Neural progenitor cell (in vitro differentiated cells): ENCODE measurements around the gene ZBTB25. TPM values are rescaled to one million over a fixed set of nuclear protein-coding genes. Genes with fewer than 3 reads are reported as not detected.
A peak's percentile ranks its signal among the peaks of the same experiment; 100 is the strongest.

Experiments used
- DNase-seq: peaks from one replicate; pipeline ENCODE4 v3.0.0-alpha.2; 2016; ENCODE audit warnings: low spot score
- H2AFZ ChIP-seq: fragments of 200-600 bp; sonication (generic); replicated peaks from 2 replicates; pipeline ENCODE4 v1.6.1; 2016; ENCODE audit warnings: antibody characterized with exemption
- H3F3A ChIP-seq: fragments of 200-600 bp; sonication (generic); 2 replicates; pipeline ENCODE4 v1.6.1; 2016; ENCODE audit warnings: antibody characterized with exemption, low read depth
- H3K27ac ChIP-seq: fragments of 200-600 bp; sonication (generic); 2 replicates; pipeline ENCODE4 v1.5.1; 2016; ENCODE audit warnings: mild to moderate bottlenecking
- H3K27me3 ChIP-seq: fragments of 200-600 bp; sonication (generic); 2 replicates; pipeline ENCODE4 v1.6.1; 2016; ENCODE audit warnings: mild to moderate bottlenecking, moderate library complexity
- H3K36me3 ChIP-seq: fragments of 200-600 bp; sonication (generic); 2 replicates; pipeline ENCODE4 v1.5.1; 2016
- H3K4me1 ChIP-seq: fragments of 200-600 bp; sonication (generic); 2 replicates; pipeline ENCODE4 v1.6.1; 2016; ENCODE audit warnings: mixed run types
- H3K4me2 ChIP-seq: fragments of 200-600 bp; sonication (generic); 2 replicates; pipeline ENCODE4 v1.6.1; 2016
- H3K4me3 ChIP-seq: fragments of 200-600 bp; sonication (generic); 2 replicates; pipeline ENCODE4 v1.5.1; 2016
- H3K79me2 ChIP-seq: fragments of 200-600 bp; sonication (generic); 2 replicates; pipeline ENCODE4 v1.6.1; 2016; ENCODE audit warnings: low read depth
- H3K9ac ChIP-seq: fragments of 200-600 bp; sonication (generic); 2 replicates; pipeline ENCODE4 v1.6.1; 2016
- H3K9me3 ChIP-seq: fragments of 200-600 bp; sonication (generic); 2 replicates; pipeline ENCODE4 v1.5.1; 2016; ENCODE audit warnings: low read depth
- H4K20me1 ChIP-seq: fragments of 200-600 bp; sonication (generic); 2 replicates; pipeline ENCODE4 v1.6.1; 2016; ENCODE audit warnings: low read depth
- H3K27ac Mint-ChIP-seq: 3 replicates; pipeline ENCODE4 v1.8.0; 2021; ENCODE audit warnings: mixed read lengths
- H3K27me3 Mint-ChIP-seq: 2 replicates; pipeline ENCODE4 v1.8.0; 2022; ENCODE audit warnings: low read depth, mild to moderate bottlenecking, inconsistent platforms, moderate library complexity, mixed read lengths; ENCODE audit not compliant: insufficient read depth
- H3K36me3 Mint-ChIP-seq: 3 replicates; pipeline ENCODE4 v1.8.0; 2021; ENCODE audit warnings: mixed read lengths
- H3K4me1 Mint-ChIP-seq: 3 replicates; pipeline ENCODE4 v1.8.0; 2021; ENCODE audit warnings: mixed read lengths
- H3K4me3 Mint-ChIP-seq: 3 replicates; pipeline ENCODE4 v1.8.0; 2021; ENCODE audit warnings: mild to moderate bottlenecking, moderate library complexity, mixed read lengths
- H3K9me3 Mint-ChIP-seq: 3 replicates; pipeline ENCODE4 v1.8.0; 2020; ENCODE audit warnings: mixed read lengths
- CTCF ChIP-seq: fragments of 200-600 bp; sonication (generic); IDR thresholded peaks from 2 replicates; pipeline ENCODE4 v1.5.1; 2017; ENCODE audit warnings: antibody characterized with exemption, mild to moderate bottlenecking
- EZH2 ChIP-seq: fragments of 200-600 bp; sonication (generic); IDR thresholded peaks from 2 replicates; pipeline ENCODE4 v1.6.1; 2017; ENCODE audit warnings: antibody characterized with exemption, mild to moderate bottlenecking, moderate library complexity
- EZH2phosphoT487 ChIP-seq: fragments of 200-600 bp; sonication (generic); IDR thresholded peaks from 2 replicates; pipeline ENCODE4 v1.6.1; 2017; ENCODE audit warnings: antibody characterized with exemption
- total RNA-seq: library from RNA; depleted of rRNA; stranded (reverse); fragments of >200 nt; gene quantifications from 2 replicates; pipeline ENCODE4 v1.2.3, GENCODE V29; 2015; ENCODE audit warnings: low replicate concordance

ZBTB25 gene
- total RNA-seq, 1 donor from 2014 or later, result 14.3 TPM

DNA sequence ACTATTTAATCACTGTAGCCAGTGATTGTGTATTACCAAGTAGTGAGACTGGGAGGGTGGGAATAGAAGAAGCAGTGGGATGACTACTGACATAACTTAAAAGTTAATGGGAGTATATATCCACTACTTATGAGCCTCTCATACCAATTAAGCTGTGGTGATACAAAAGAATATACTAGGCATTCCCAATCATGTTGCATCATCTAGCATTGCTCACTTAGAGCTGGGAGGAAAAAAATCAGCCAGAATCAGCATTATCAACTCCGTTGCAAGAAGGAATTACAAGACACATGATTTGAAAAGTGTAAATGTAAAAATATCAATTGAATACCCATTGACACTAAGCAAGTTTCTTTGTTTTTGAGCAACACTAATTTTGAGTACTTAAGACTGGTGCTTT is 45.4 kb upstream of the ZBTB25 start:
- no peaks in the 10 kb centered on the region for H4K20me1 ChIP-seq
- peaks cover 10% of the 10 kb centered on the region for H3K4me1 ChIP-seq
- H3K36me3 ChIP-seq, result no peaks in the 10 kb centered on the region
- no peak overlapping the region for H3K4me3 Mint-ChIP-seq
- no peak overlapping the region for H3K9ac ChIP-seq
- no peak overlapping the region for H3K4me3 ChIP-seq
- no peaks in the 10 kb centered on the region for H3F3A ChIP-seq
- no peak overlapping the region for H2AFZ ChIP-seq
- H3K9me3 Mint-ChIP-seq, result no peaks in the 10 kb centered on the region
- TF ChIP-seq EZH2phosphoT487, result no peak
- peaks cover 4% of the 10 kb centered on the region for H3K4me1 Mint-ChIP-seq
- no peak overlapping the region for H3K27ac ChIP-seq
- H3K79me2 ChIP-seq, result no peaks in the 10 kb centered on the region
- no peak overlapping the region for H3K4me2 ChIP-seq
- no peaks in the 10 kb centered on the region for H3K9me3 ChIP-seq
- peaks cover 12% of the 10 kb centered on the region for H3K27me3 Mint-ChIP-seq
- DNase-seq, result no peak
- H3K27me3 ChIP-seq, result peaks cover 40% of the 10 kb centered on the region
- H3K36me3 Mint-ChIP-seq, result no peaks in the 10 kb centered on the region
- no peak overlapping the region for H3K27ac Mint-ChIP-seq

- Mint-ChIP-seq H3K9me3 (peaks cover 21% of the 10 kb centered on the region), H3K27ac (no peak overlapping the region), H3K27me3 (peaks cover 7% of the 10 kb centered on the region), H3K36me3 (peaks cover 2% of the 10 kb centered on the region), H3K4me3 (no peak overlapping the region), H3K4me1 (peaks cover 4% of the 10 kb centered on the region)
- Histone ChIP-seq H3K36me3 (no peaks in the 10 kb centered on the region), H3K4me2 (peak overlapping the region; percentile 12), H3K9ac (no peak overlapping the region), H3K27me3 (peaks cover 17% of the 10 kb centered on the region), H3K27ac (no peak overlapping the region), H3K79me2 (no peaks in the 10 kb centered on the region), H4K20me1 (no peaks in the 10 kb centered on the region), H3K4me3 (no peak overlapping the region), H3K4me1 (peaks cover 10% of the 10 kb centered on the region), H2AFZ (no peak overlapping the region), H3F3A (peaks cover 23% of the 10 kb centered on the region), H3K9me3 (no peaks in the 10 kb centered on the region)
- no peak for DNase-seq
- TF ChIP-seq CTCF (no peak), EZH2phosphoT487 (no peak), EZH2 (no peak)
Measured at GRCh38 chr14:64544607-64545312, 41.1 kb upstream of the ZBTB25 start.

DNA sequence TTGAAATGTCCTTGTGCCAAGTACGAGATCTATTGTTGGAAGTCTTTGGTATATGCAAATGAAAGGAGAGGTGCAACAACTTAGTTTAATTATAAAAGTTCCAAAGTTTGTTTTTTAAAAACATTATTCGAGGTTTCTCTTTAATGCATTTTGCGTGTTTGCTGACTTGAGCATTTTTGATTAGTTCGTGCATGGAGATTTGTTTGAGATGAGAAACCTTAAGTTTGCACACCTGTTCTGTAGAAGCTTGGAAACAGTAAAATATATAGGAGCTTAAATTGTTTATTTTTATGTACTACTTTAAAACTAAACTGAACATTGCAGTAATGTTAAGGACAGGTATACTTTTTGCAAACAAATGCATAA is 39.2 kb upstream of the ZBTB25 start:
- Histone ChIP-seq H3F3A (peaks cover 37% of the 10 kb centered on the region), H3K4me3 (no peak overlapping the region), H3K27me3 (no peaks in the 10 kb centered on the region), H3K4me2 (peak overlapping the region; percentile 24), H3K9ac (no peak overlapping the region), H3K9me3 (no peaks in the 10 kb centered on the region), H3K36me3 (no peaks in the 10 kb centered on the region), H3K79me2 (no peaks in the 10 kb centered on the region), H3K27ac (no peak overlapping the region), H3K4me1 (peaks cover 10% of the 10 kb centered on the region), H2AFZ (no peak overlapping the region), H4K20me1 (no peaks in the 10 kb centered on the region)
- Mint-ChIP-seq H3K36me3 (peaks cover 4% of the 10 kb centered on the region), H3K9me3 (peaks cover 28% of the 10 kb centered on the region), H3K27ac (no peak overlapping the region), H3K4me1 (no peaks in the 10 kb centered on the region), H3K27me3 (peaks cover 2% of the 10 kb centered on the region), H3K4me3 (no peak overlapping the region)
- DNase-seq, result no peak
- no peak for TF ChIP-seq EZH2phosphoT487

DNA sequence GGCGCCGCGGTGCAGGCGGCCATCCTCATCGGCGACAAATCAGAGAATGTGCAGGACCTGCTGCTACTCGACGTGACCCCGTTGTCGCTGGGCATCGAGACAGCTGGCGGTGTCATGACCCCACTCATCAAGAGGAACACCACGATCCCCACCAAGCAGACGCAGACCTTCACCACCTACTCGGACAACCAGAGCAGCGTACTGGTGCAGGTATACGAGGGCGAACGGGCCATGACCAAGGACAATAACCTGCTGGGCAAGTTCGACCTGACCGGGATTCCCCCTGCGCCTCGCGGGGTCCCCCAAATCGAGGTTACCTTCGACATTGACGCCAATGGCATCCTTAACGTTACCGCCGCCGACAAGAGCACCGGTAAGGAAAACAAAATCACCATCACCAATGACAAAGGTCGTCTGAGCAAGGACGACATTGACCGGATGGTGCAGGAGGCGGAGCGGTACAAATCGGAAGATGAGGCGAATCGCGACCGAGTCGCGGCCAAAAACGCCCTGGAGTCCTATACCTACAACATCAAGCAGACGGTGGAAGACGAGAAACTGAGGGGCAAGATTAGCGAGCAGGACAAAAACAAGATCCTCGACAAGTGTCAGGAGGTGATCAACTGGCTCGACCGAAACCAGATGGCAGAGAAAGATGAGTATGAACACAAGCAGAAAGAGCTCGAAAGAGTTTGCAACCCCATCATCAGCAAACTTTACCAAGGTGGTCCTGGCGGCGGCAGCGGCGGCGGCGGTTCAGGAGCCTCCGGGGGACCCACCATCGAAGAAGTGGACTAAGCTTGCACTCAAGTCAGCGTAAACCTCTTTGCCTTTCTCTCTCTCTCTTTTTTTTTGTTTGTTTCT is 38.6 kb upstream of the ZBTB25 start:
- H3K79me2 ChIP-seq, result no peaks in the 10 kb centered on the region
- no peak overlapping the region for H3K9ac ChIP-seq
- peaks cover 10% of the 10 kb centered on the region for H3K4me1 ChIP-seq
- H2AFZ ChIP-seq, result no peak overlapping the region
- H3K27ac ChIP-seq, result no peak overlapping the region
- H3F3A ChIP-seq, result peaks cover 37% of the 10 kb centered on the region
- Mint-ChIP-seq H3K4me3 (no peak overlapping the region), H3K27ac (no peak overlapping the region), H3K9me3 (peaks cover 28% of the 10 kb centered on the region), H3K27me3 (peaks cover 2% of the 10 kb centered on the region), H3K36me3 (peaks cover 4% of the 10 kb centered on the region), H3K4me1 (no peaks in the 10 kb centered on the region)
- H4K20me1 ChIP-seq, result no peaks in the 10 kb centered on the region
- H3K4me2 ChIP-seq, result no peak overlapping the region
- H3K27me3 ChIP-seq, result no peaks in the 10 kb centered on the region
- no peak for DNase-seq
- TF ChIP-seq EZH2phosphoT487 (no peak), CTCF (no peak), EZH2 (no peak)
- no peaks in the 10 kb centered on the region for H3K9me3 ChIP-seq
- no peak overlapping the region for H3K4me3 ChIP-seq
- no peaks in the 10 kb centered on the region for H3K36me3 ChIP-seq
